GM18951 (cell line): ENCODE measurements around the gene MPEG1.

ENCODE experiments used
- POLR2A ChIP-seq: IDR thresholded peaks from 4 replicates; pipeline ENCODE4 v1.6.1; 2011; ENCODE audit warnings: mild to moderate bottlenecking; ENCODE audit not compliant: insufficient read length, insufficient read depth; ENCODE audit errors: extremely low read depth
- in situ Hi-C: fragments of 300-500 bp; cut with MboI; formaldehyde crosslinking; loops from one replicate; pipeline ENCODE4 v1.12.0; 2022; ENCODE audit warnings: low sequenced_read_pairs, mixed read lengths, inconsistent platforms; ENCODE audit not compliant: unreplicated experiment

Gene MPEG1, protein sequence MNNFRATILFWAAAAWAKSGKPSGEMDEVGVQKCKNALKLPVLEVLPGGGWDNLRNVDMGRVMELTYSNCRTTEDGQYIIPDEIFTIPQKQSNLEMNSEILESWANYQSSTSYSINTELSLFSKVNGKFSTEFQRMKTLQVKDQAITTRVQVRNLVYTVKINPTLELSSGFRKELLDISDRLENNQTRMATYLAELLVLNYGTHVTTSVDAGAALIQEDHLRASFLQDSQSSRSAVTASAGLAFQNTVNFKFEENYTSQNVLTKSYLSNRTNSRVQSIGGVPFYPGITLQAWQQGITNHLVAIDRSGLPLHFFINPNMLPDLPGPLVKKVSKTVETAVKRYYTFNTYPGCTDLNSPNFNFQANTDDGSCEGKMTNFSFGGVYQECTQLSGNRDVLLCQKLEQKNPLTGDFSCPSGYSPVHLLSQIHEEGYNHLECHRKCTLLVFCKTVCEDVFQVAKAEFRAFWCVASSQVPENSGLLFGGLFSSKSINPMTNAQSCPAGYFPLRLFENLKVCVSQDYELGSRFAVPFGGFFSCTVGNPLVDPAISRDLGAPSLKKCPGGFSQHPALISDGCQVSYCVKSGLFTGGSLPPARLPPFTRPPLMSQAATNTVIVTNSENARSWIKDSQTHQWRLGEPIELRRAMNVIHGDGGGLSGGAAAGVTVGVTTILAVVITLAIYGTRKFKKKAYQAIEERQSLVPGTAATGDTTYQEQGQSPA

DNA sequence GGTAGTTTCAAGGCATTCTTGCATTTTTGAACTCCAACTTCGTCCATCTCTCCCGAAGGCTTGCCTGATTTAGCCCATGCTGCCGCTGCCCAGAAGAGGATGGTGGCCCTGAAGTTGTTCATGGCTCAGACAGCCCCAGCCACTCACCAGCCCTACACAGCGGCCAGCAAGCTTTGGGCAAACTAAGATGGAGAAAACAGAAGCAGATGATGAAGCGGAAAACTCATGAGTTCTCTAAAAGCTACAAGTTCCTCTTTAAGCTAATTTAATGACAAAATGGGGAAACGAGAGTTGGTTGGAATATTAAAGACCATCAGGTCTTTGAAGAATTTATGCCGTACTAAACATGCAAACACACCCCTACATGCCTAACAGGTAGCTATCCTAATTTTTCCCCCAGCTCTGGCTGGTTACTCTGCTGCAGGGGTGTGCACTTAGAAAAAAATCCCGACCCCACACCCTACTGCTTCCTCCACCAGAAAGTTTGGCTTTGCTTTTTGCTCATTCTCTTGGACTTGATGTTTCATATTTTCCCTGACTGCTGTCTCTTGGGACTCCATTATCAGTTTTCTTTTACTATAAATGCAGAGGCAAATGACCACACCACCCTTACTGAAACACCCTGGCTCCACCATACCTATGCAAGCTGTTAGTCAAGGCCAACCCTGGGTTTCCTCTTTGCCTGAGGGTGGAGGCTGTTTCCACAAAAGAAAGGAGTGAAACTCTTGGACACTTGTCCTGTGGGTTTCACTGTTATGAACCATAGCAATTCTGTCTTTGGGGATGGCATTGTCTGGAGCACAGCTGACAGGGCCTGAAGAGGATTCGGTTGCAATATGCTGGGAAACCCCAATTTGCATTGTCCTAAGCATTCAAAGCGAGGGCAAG, at the start of gene MPEG1:
Gene MPEG1 (minus strand): TSS at position 184 of the 888 bp plus-strand sequence. CDS start 62 bp downstream, at position 122.
- in situ Hi-C loops = no loop called here
- TF ChIP-seq POLR2A = peak; percentile 48

DNA sequence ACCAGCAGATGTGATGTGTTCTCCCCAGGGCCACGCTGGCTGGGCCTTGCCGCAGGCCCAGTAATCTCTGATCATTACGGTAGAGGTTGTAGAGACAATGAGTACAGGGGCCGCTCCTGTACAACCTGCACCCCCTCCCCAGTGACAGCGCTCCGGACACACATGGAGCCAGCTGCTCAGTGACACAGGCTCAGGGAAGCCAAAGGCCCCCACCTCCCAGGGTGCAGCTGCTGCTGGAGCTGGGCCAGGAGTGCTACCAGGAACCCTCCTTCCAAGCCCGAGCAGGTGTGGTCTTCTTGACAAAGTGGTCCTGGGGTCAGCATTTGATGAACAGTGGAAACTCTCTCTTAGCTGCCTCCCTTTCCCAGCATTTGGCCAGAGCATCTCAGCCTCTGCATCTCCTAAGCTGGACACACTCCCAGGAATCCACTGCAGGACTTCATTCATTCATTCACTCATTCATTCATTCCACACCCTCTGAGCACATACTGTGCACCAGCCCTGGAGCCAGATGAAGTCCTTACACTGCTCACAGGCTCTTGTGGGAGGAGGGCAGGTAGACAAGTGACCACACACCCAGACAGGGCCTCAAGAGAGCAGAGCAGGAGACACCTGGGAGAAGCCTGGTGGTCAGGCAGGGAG, 49.6 kb upstream of the MPEG1 start:
- no peak for TF ChIP-seq POLR2A
- in situ Hi-C loops = no loop called here

GRCh38 chr11:59261150-59261549, 48.4 kb upstream of the MPEG1 start:
- no peak for TF ChIP-seq POLR2A
- in situ Hi-C loops = no loop called here

- in situ Hi-C loops = no loop called here
- no peak for TF ChIP-seq POLR2A
Observed at GRCh38 chr11:59259867-59260475, 47.2 kb upstream of the MPEG1 start.

DNA sequence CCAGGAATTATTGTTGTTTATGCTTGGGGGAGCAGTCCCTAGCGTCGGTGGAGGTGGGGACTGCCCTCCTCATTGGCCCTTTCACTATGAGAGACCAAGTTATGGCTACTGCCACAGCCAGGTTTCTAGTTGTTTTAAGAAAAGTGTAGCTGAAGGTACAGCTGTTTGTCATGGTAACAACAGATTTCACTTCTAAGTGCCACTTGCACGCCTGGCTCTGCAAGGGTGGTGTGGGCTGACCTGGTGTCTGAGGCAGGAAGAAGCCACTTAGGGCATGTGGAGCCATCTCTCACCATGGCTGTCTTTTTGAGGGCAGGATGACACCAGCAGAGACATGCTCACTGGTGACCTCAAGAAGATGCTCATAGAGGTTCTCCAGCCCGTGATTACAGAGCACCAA, 46.3 kb upstream of the MPEG1 start:
- in situ Hi-C loops = no loop called here
- TF ChIP-seq POLR2A = no peak

- in situ Hi-C loops = no loop called here
- no peak for TF ChIP-seq POLR2A
Observed at GRCh38 chr11:59255281-59255680, 42.6 kb upstream of the MPEG1 start.

DNA sequence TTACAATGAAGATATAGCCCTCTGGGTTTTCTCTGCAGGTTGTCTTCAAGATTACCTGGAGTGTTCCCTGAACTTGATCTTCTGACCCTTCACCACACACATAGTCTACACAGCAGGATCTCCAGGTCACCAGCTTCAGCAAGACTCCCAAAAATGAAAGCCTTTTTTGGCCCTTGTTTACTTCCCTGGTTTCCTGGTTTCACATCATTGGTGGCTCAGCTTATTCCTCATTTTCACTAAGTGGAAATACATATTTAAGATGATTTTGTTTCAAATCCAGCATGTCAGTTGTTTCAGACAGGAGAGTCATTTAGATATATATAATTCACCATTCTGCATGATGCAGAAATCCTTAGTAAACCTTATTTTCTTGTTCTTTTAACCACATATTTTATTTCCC, 41.6 kb upstream of the MPEG1 start:
- TF ChIP-seq POLR2A = no peak
- in situ Hi-C loops = no loop called here

GRCh38 chr11:59253001-59253400, 40.3 kb upstream of the MPEG1 start:
- in situ Hi-C loops = no loop called here
- no peak for TF ChIP-seq POLR2A

GRCh38 chr11:59249535-59249934, 36.8 kb upstream of the MPEG1 start:
- in situ Hi-C loops = no loop called here

GRCh38 chr11:59247531-59248227, 35.0 kb upstream of the MPEG1 start:
- in situ Hi-C loops = no loop called here
- no peak for TF ChIP-seq POLR2A

More at GRCh38 chr11:59249535-59249934, 36.8 kb upstream of the MPEG1 start:
- TF ChIP-seq POLR2A = no peak

GRCh38 chr11:59243633-59244032, 30.9 kb upstream of the MPEG1 start:
- in situ Hi-C loops = no loop called here
- TF ChIP-seq POLR2A = no peak

- in situ Hi-C loops = no loop called here
- no peak for TF ChIP-seq POLR2A
Observed at GRCh38 chr11:59240322-59240721, 27.6 kb upstream of the MPEG1 start.
